GM12874 (cell line): Measurements from ENCODE around the gene UBE3C.

Source experiments
- TF ChIP-seq, protein P1 (sequence below): IDR thresholded peaks from 2 replicates; pipeline ENCODE4 v1.5.1; 2011; ENCODE audit warnings: low read depth, mild to moderate bottlenecking, control low read depth, low read length, moderate library complexity; ENCODE audit not compliant: insufficient read depth

UBE3C gene

DNA sequence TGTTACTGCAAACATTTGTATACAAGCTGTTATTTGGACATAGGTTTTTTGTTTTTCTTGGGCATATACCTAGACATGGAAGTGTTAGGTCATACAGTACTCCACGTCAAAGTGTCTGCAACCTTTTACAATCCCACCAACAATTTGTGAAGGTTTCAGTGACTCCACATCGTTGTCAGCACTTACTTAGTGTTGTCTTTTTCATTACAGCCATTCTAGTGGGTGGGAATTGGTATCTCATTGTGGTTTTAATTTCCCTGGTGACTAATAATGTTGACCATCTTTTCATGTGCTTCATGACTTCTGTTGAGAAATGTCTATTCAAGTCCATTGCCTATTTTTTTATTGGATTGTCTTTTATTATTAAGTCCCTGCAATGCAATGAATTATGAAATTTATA, 95.0 kb downstream of the UBE3C start:
- TF ChIP-seq, protein P1, sequence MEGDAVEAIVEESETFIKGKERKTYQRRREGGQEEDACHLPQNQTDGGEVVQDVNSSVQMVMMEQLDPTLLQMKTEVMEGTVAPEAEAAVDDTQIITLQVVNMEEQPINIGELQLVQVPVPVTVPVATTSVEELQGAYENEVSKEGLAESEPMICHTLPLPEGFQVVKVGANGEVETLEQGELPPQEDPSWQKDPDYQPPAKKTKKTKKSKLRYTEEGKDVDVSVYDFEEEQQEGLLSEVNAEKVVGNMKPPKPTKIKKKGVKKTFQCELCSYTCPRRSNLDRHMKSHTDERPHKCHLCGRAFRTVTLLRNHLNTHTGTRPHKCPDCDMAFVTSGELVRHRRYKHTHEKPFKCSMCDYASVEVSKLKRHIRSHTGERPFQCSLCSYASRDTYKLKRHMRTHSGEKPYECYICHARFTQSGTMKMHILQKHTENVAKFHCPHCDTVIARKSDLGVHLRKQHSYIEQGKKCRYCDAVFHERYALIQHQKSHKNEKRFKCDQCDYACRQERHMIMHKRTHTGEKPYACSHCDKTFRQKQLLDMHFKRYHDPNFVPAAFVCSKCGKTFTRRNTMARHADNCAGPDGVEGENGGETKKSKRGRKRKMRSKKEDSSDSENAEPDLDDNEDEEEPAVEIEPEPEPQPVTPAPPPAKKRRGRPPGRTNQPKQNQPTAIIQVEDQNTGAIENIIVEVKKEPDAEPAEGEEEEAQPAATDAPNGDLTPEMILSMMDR: no peak

DNA sequence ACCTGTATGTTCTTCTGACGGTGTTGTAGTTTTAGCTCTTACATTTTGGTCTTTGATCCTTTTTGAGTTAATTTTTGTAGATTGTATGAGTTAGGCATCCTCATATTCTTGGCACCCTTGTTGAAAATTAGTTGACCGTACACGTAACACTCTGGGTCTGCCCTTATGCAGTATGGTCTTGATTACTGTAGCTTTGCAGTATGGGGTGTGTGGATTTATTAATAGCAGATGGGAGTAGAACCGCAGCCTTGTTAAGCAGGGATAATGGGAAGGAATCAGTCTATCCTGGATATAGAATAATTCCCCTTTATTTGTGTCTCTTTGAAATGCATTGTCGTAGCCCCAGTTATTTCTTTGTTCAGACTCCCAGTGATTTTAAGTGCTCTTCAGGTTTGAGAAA, 95.5 kb downstream of the UBE3C start:
- TF ChIP-seq, protein P1: no peak

DNA sequence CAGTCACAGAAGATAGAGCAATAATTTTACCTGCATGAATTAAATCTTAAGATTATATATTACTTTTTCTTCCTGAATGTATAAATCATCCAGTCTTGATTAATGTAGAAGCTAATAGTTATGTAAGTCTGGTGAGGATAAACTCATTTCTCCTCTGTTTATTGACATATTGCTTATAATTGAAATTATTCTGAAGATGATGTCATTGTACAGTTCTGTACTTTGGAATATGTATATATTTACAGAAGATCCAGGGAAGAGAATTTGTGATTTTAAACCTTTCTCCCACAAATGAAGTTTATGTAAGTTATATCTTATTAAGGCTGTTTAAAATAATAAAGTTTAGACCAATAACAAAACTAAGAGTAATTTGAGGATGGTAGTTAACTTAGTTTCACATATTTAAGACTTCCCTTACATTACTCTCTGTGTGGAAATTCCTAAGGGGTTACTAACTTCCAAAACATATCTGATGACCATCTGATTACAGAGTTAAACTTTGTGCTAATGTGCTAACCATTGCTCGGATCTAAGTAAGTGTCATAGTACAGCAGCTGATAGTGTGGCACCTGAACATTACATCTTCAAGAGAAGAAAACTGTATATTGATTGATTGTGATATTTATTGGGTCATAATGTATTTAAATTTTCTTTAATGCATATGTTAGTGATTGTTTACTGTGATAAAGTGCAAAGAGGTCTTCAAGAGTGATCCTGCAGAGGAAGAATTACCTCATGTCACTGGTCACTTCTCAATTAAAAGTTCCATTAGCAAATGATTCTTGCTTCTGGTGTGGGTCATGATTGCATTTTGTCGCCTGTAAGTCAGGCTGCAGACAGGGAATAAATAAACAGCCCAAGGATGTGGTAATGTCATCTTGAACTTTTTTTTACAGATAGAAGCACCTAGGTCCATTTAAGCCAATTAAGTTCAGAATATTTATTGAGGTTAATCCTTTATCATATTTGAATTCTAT, 96.9 kb downstream of the UBE3C start:
- TF ChIP-seq, protein P1: no peak

DNA sequence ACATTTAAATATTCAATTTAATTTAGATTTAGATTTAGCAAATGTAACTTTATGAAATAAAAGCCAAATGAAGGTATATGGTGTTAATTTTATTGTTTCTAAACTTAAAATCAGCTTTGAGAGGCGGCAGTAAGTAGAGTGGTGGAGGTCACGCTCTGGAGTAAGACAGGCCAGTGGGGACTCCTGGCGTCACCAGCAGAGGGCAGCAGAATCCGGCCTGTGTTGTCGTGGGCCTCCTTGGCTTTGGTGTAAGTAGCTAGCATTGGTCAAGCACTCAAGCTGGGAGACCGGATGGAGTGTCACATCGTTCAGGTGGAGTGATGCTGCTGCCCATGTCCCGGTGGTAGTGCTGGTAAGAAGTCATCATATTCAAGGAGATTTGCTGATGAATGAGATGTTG, 99.4 kb downstream of the UBE3C start:
- TF ChIP-seq, protein P1: no peak

DNA sequence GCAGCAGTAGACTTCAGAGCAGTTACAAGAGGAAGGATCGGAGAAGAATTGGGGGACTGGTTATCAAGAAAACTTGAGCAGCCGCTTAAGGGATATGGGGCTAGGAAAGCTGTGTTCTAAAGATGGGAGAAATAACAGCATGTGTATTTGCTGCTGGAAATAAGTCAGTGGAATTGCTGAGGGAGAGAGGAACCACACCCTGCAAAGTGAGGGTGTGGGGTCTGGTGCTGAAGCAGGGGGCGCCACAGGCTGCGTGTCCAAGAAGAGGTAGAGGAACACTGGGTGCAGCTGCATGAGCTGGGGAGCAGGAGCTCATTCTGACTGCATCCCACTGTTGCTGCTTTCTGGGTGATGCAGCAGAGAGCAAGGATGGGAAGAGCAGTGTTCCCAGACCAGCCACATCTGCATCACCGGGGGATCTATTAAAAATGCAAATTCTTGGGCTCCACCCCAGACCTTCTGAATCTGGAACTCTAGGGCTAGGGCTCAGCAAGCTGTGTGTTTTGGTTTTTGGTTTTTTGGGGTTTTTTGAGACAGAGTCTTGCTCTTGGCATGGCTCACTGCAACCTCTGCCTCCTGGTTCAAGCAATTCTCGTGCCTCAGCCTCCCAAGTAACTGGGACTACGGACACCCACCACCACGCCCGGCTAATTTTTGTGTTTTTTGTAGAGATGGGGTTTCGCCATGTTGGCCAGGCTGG, 101.0 kb downstream of the UBE3C start:
- TF ChIP-seq, protein P1: no peak

DNA sequence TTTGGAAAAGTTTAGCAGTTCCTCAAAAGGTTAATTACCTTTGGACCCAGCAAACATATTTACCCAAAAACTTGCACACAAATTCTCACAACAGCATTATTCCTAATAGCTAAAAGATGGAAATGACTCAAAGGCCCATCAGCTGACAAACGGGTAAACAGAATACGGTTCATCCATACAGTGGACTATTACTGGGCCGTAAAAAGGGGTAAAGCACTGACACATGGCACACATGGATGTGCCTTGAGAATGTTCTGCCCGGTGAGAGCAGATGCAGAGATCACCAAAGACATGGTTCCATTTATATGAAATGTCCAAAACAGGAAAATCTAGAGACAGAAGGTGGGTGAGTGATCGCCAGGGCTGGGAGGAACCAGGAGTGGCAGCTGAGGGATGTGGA, 102.9 kb downstream of the UBE3C start:
- TF ChIP-seq, protein P1: no peak

DNA sequence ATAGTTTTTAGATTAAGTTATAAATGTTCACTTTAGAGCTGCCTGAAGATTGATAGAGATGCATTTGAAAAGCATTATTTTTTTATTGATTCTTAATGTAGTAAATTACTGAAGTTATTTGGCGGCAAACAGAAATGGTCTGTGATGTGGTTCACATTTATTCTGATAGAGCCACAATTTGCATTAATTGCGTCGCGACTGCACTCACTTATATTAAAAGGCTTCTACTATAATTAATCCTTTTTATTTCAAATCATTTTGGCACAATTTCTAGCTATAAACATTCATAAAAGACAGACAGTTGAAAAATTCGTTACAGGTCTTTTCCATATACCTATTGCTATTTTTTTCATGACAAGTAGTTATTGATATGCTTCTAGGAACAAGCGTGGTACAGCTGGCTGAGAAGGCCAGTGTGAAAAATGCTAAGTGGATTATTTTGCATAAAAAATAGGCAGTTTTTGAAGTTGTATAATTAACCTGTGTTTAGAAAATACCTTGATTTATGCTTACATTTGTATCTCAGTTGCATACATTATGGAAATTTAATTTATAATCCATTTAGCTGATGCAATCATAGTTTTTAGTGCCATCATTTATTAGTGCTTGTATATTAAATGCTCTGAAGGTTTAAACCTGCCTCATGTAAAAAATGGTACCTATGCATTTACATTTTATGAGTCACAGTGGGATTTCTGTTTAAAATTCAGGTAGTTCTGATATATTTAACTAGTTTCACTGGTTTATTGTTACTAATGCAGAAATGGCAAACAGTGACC, 106.0 kb downstream of the UBE3C start:
- TF ChIP-seq, protein P1: no peak
